NCI-H1436 (cell line): ENCODE results near the gene PLD1.
"Not testable (repeated sequence)": the region's sequence is repeated elsewhere in the genome, so short reads cannot be mapped to it uniquely, and the experiment has no call there.

ENCODE experiments used
- DNase-seq: peaks from one replicate; lab custom pipeline; 2025; lab: John Stamatoyannopoulos, UW

PLD1 gene

GRCh38 chr3:171815973-171816595, 5.8 kb upstream of the PLD1 start:
- no peak for DNase-seq

- not testable (repeated sequence) for DNase-seq
These were observed 4.4 kb upstream of the PLD1 start for GRCh38 chr3:171814662-171815061.

- no peak for DNase-seq
These were observed 3.7 kb upstream of the PLD1 start for GRCh38 chr3:171813897-171814460.

- DNase-seq: no peak
These were observed 3.1 kb upstream of the PLD1 start for GRCh38 chr3:171813278-171813896.

- DNase-seq: no peak
These were observed 2.5 kb upstream of the PLD1 start for GRCh38 chr3:171812811-171813210.

- DNase-seq: no peak
These were observed 1.6 kb upstream of the PLD1 start for GRCh38 chr3:171811913-171812335.

- DNase-seq: no peak
These were observed 1.1 kb upstream of the PLD1 start for GRCh38 chr3:171811295-171811912.

GRCh38 chr3:171810629-171811294, 479 bp upstream of the PLD1 start:
- no peak for DNase-seq

- no peak for DNase-seq
These were observed 747 bp downstream of the PLD1 start for GRCh38 chr3:171809611-171809860.

- DNase-seq: no peak
These were observed 2.5 kb downstream of the PLD1 start for GRCh38 chr3:171807806-171808205.

- no peak for DNase-seq
These were observed 3.1 kb downstream of the PLD1 start for GRCh38 chr3:171807129-171807675.

GRCh38 chr3:171806200-171807128, 3.8 kb downstream of the PLD1 start:
- DNase-seq: no peak

GRCh38 chr3:171805687-171806086, 4.6 kb downstream of the PLD1 start:
- DNase-seq: no peak

- no peak for DNase-seq
These were observed 5.5 kb downstream of the PLD1 start for GRCh38 chr3:171804618-171805389.

GRCh38 chr3:171803044-171803443, 7.2 kb downstream of the PLD1 start:
- no peak for DNase-seq

- DNase-seq: no peak
These were observed 7.7 kb downstream of the PLD1 start for GRCh38 chr3:171802590-171802956.

GRCh38 chr3:171801738-171802589, 8.3 kb downstream of the PLD1 start:
- no peak for DNase-seq

GRCh38 chr3:171799501-171799900, 10.8 kb downstream of the PLD1 start:
- no peak for DNase-seq

GRCh38 chr3:171797873-171798272, 12.4 kb downstream of the PLD1 start:
- DNase-seq: no peak

- DNase-seq: peak; percentile 63
These were observed 13.0 kb downstream of the PLD1 start for GRCh38 chr3:171797265-171797679.
